ENCODE data around the gene CD8B2. TPM values are rescaled to one million over a fixed set of nuclear protein-coding genes. Genes with fewer than 3 reads are reported as not detected.

The CD8B2 gene
- total RNA-seq, 1 experiment from 2014 or later: not detected

- H3K27me3 ChIP-seq (ENCODE audit: insufficient read depth, low read length): no peaks in the 10 kb centered on the region
- no peak overlapping the region for H4K8ac ChIP-seq (replicated peaks; ENCODE audit: insufficient read length, low read depth, low read length)
- H3K56ac ChIP-seq (ENCODE audit: insufficient read length, low read depth, low read length): no peak overlapping the region
- no peak overlapping the region for H2BK12ac ChIP-seq (ENCODE audit: insufficient read length, low read depth, low read length)
- H3K4me3 Mint-ChIP-seq: no peak overlapping the region
- no peak overlapping the region for H3K9ac ChIP-seq (ENCODE audit: extremely low read depth, insufficient read length, low read length)
- no peak overlapping the region for H2BK20ac ChIP-seq (ENCODE audit: low read depth, low read length, poor library complexity, severe bottlenecking)
- no peak overlapping the region for H2AFZ ChIP-seq (ENCODE audit: low read length)
- no peak overlapping the region for H3K4ac ChIP-seq (ENCODE audit: low read depth, low read length)
- H3K4me2 ChIP-seq (ENCODE audit: insufficient read depth, insufficient read length, low read length): no peak overlapping the region
- no peaks in the 10 kb centered on the region for H3K4me1 ChIP-seq (ENCODE audit: insufficient read depth, low read length)
- H3K9me3 Mint-ChIP-seq: peaks cover 30 to 31% of the 10 kb centered on the region in 2 experiments
- H3K79me1 ChIP-seq (ENCODE audit: insufficient read depth, low read depth, low read length, poor library complexity, severe bottlenecking): no peaks in the 10 kb centered on the region
- no peaks in the 10 kb centered on the region for H3K79me2 ChIP-seq (ENCODE audit: insufficient read depth, low read length)
- no peak overlapping the region for H2AK5ac ChIP-seq (ENCODE audit: insufficient read length, low read length)
- no peaks in the 10 kb centered on the region for H3K4me1 Mint-ChIP-seq
- no peak overlapping the region for H3K27ac Mint-ChIP-seq
- TF ChIP-seq CTCF (conservative IDR thresholded peaks at IDR 0.05): no peak
- H4K20me1 ChIP-seq (ENCODE audit: control insufficient read depth, insufficient read depth, insufficient read length): no peaks in the 10 kb centered on the region
- H2BK15ac ChIP-seq (ENCODE audit: low read depth, low read length): no peak overlapping the region
- H3K27me3 Mint-ChIP-seq (ENCODE audit: low read depth): peaks cover 3% of the 10 kb centered on the region
- H2BK120ac ChIP-seq (ENCODE audit: low read depth, low read length, poor library complexity, severe bottlenecking): no peak overlapping the region
- H3K27ac ChIP-seq (ENCODE audit: insufficient read length, low read depth, low read length): no peak overlapping the region
- H3T11ph ChIP-seq (ENCODE audit: low read length): no peak overlapping the region
- WGBS (ENCODE audit: extremely low coverage, insufficient read length, low lambda C conversion rate): no CpG with 5 or more reads among the region's 6 CpGs
- no peak overlapping the region for H3K14ac ChIP-seq (ENCODE audit: insufficient read depth, low read length)
- H3K23me2 ChIP-seq (ENCODE audit: insufficient read length, low read depth, low read length, poor library complexity, severe bottlenecking): no peaks in the 10 kb centered on the region
- no peak for DNase-seq
- H3K18ac ChIP-seq (ENCODE audit: insufficient read length, low read depth, low read length): no peak overlapping the region
- H4K5ac ChIP-seq (ENCODE audit: insufficient read length, low read depth, low read length): no peak overlapping the region
- peaks cover 13% of the 10 kb centered on the region for H3K9me3 ChIP-seq (ENCODE audit: control insufficient read depth, low read depth, low read length)
- no peak overlapping the region for H3K23ac ChIP-seq (ENCODE audit: insufficient read length, low read depth, low read length)
- no peak overlapping the region for H4K91ac ChIP-seq (ENCODE audit: insufficient read length, low read depth, low read length)
- no peak overlapping the region for H2BK5ac ChIP-seq (ENCODE audit: insufficient read length, low read length)
- peaks cover 10 to 34% (median 11%) of the 10 kb centered on the region in 3 experiments for H3K36me3 Mint-ChIP-seq (ENCODE audit: insufficient read depth in 1 of 3, low read depth in 3 of 3)
These were observed 67.2 kb downstream of the CD8B2 start for GRCh38 chr2:106554411-106554810.
